Measurements from ENCODE around the gene ESAM.
"Not testable (repeated sequence)": the region's sequence is repeated elsewhere in the genome, so short reads cannot be mapped to it uniquely, and the experiment has no call there.

The ESAM gene

DNA sequence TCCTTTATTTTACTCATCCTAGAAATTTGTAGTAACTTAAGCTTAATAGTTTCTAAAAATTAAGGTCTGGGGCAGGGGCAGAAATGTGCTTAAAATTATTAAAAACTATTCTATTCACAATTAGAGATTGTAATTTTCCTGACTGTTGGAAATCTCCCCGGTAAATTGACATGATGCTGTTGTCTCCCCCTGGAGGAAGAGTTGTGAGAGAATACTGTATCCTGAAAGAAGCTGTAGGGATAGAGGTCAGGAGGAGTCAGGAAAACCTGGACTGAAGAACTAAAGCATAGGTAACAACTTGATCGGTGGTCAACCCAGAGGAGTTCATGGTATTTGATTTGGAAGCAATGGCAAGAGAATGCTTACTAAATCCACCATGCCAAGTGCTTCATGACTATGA, 16.2 kb upstream of the ESAM start:
- Histone ChIP-seq H3K4me1 (ENCODE audit: insufficient read depth, poor library complexity, severe bottlenecking) (no peaks in the 10 kb centered on the region), H3K27ac (ENCODE audit: poor library complexity, severe bottlenecking) (no peak overlapping the region), H3K9me3 (ENCODE audit: severe bottlenecking) (no peaks in the 10 kb centered on the region), H3K36me3 (ENCODE audit: low read depth) (peaks cover 25% of the 10 kb centered on the region), H3K4me3 (ENCODE audit: severe bottlenecking) (no peak overlapping the region), H3K27me3 (ENCODE audit: insufficient read depth, poor library complexity, severe bottlenecking) (no peaks in the 10 kb centered on the region)
- DNase-seq (ENCODE audit: low spot score) (no peak), ATAC-seq (ENCODE audit: low read depth) (no peak)
- TF ChIP-seq, protein P1, sequence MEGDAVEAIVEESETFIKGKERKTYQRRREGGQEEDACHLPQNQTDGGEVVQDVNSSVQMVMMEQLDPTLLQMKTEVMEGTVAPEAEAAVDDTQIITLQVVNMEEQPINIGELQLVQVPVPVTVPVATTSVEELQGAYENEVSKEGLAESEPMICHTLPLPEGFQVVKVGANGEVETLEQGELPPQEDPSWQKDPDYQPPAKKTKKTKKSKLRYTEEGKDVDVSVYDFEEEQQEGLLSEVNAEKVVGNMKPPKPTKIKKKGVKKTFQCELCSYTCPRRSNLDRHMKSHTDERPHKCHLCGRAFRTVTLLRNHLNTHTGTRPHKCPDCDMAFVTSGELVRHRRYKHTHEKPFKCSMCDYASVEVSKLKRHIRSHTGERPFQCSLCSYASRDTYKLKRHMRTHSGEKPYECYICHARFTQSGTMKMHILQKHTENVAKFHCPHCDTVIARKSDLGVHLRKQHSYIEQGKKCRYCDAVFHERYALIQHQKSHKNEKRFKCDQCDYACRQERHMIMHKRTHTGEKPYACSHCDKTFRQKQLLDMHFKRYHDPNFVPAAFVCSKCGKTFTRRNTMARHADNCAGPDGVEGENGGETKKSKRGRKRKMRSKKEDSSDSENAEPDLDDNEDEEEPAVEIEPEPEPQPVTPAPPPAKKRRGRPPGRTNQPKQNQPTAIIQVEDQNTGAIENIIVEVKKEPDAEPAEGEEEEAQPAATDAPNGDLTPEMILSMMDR (IDR thresholded peaks at IDR 0.05; ENCODE audit: poor library complexity, severe bottlenecking) = peak; percentile 21

DNA sequence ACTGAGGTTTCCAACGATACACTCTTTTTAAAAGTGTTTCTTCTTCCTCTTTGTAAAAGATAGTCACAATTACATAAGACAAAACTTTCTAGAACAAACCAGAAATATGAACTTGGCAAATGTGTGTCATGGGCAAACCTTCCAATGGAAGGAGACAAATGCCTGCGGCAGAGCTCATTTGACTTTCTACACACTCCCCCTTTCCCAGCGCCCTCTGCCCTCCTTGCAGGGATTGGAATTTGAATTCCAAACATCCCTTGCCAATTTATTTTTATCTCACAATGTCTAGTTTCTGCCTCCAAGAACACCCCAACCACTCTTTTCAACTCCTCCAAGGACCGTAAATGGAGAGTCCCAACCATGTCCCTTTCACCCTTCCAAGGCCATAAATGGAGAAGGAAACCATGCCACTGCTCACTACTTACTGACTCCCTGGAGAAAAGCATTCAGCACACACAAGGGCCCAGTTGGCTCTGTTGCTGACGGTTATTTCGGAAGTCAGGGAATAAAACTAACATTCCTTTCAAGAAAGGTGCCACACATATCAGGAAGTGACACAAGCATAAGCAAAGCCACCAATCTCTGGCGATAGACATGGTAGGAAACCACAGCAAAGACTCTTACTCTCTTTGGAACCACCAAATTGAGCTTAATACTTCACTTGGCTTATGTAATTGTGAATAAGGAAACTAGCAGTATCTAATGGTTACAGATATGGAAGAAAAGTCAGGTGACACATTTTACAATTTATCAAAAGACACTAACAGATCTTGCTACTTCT, 15.0 kb upstream of the ESAM start:
- no peak overlapping the region for H3K27ac ChIP-seq (ENCODE audit: poor library complexity, severe bottlenecking)
- H3K4me3 ChIP-seq (ENCODE audit: severe bottlenecking) = no peak overlapping the region
- TF ChIP-seq, protein P1 (IDR thresholded peaks at IDR 0.05; ENCODE audit: poor library complexity, severe bottlenecking) = no peak
- ATAC-seq (ENCODE audit: low read depth) (no peak), DNase-seq (ENCODE audit: low spot score) (no peak)
- no peaks in the 10 kb centered on the region for H3K27me3 ChIP-seq (ENCODE audit: insufficient read depth, poor library complexity, severe bottlenecking)
- H3K4me1 ChIP-seq (ENCODE audit: insufficient read depth, poor library complexity, severe bottlenecking) = no peaks in the 10 kb centered on the region
- no peaks in the 10 kb centered on the region for H3K9me3 ChIP-seq (ENCODE audit: severe bottlenecking)
- H3K36me3 ChIP-seq (ENCODE audit: low read depth) = peaks cover 32% of the 10 kb centered on the region

DNA sequence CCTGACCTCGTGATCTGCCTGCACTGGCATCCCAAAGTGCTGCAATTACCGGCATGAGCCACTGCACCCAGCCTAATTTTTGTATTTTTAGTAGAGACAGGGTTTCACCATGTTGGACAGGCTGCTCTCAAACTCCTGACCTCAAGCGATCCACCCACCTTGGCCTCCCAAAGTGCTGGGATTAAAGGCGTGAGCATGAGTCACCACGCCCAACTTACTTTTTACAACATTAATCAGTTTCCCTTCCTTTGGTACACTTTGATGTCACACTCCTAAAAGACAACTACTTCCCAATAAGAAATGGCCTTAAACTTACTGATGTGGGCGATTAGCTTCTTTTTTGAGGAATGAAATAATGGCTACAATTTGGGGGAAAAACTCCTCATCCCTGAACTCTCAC, 8.9 kb upstream of the ESAM start:
- H3K27ac ChIP-seq (ENCODE audit: poor library complexity, severe bottlenecking) = peak overlapping the region; percentile 47
- H3K9me3 ChIP-seq (ENCODE audit: severe bottlenecking); H3K4me3 ChIP-seq (ENCODE audit: severe bottlenecking); DNase-seq (ENCODE audit: low spot score); ATAC-seq (ENCODE audit: low read depth); H3K27me3 ChIP-seq (ENCODE audit: insufficient read depth, poor library complexity, severe bottlenecking); H3K4me1 ChIP-seq (ENCODE audit: insufficient read depth, poor library complexity, severe bottlenecking): not testable (repeated sequence)
- H3K36me3 ChIP-seq (ENCODE audit: low read depth) = peaks cover 59% of the 10 kb centered on the region

DNA sequence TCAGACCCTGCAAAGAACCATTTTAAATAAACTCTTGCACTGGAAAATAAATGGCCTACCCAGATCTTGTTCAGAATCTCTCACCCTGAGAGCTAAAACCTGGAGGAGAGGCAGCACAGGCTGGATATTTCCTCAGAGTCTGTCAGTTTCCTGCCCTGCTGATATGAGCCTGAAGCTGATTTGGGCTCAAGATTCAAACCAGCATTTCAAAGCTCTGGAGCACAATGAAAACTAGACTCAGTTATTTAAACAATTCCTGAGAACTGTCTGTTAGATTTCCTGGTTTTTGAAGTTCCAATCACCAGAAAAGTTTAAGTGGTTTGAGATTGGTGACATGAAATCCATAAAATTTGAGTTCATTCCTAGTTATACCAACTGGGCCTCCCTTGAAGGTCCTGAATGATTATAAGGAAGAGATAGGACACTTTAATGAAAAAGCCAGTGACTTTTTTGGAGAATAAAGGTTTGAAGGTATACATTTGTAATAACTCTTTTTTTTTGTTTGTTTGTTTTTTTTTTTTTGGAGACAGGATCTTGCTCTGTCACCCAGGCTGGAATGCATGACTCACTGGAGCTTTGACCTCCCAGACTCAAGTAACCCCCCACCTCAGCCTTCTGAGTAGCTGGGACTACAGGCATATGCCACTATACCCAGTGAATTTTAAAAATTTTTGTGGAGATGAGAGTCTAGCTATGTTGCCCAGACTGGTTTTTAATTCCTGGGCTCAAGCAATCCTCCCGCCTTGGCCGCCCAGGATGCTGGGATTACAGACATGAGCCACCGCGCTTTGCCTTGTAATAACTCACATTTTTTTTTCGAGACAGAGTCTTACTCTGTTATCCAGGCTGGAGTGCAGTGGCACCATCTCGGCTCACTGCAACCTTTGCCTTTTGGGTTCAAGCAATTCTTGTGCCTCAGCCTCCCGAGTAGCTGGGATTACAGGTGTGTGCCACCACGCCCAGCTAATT, 8.0 kb upstream of the ESAM start:
- no peaks in the 10 kb centered on the region for H3K27me3 ChIP-seq (ENCODE audit: insufficient read depth, poor library complexity, severe bottlenecking)
- no peaks in the 10 kb centered on the region for H3K9me3 ChIP-seq (ENCODE audit: severe bottlenecking)
- no peak overlapping the region for H3K4me3 ChIP-seq (ENCODE audit: severe bottlenecking)
- DNase-seq (ENCODE audit: low spot score) (no peak), ATAC-seq (ENCODE audit: low read depth) (peak; percentile 44; the same call in 1 of the 3 replicates)
- TF ChIP-seq, protein P1 (IDR thresholded peaks at IDR 0.05; ENCODE audit: poor library complexity, severe bottlenecking) = no peak
- peak overlapping the region; percentile 47 for H3K27ac ChIP-seq (ENCODE audit: poor library complexity, severe bottlenecking)
- peaks cover 56% of the 10 kb centered on the region for H3K36me3 ChIP-seq (ENCODE audit: low read depth)
- H3K4me1 ChIP-seq (ENCODE audit: insufficient read depth, poor library complexity, severe bottlenecking) = peaks cover 3% of the 10 kb centered on the region

DNA sequence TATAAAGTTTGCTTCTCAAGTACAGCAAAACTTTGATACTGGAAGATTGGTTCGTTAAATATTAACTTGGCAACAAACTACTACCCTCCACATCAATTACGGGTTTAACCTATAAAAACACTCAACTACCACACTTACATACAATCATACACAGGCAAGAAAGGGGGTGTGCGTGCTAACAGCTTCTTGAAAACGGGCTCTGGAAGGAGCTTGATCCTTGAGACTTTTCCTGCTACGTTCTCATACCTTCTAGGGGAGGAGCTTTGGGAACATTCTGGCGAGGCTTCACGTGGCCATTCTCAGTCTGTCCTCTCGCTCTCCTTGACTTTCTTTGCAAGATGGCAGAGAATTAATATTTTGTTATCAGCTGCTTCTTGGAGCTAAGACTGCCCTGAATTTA, 6.8 kb upstream of the ESAM start:
- no peaks in the 10 kb centered on the region for H3K9me3 ChIP-seq (ENCODE audit: severe bottlenecking)
- DNase-seq (ENCODE audit: low spot score) (no peak), ATAC-seq (ENCODE audit: low read depth) (no peak)
- H3K4me1 ChIP-seq (ENCODE audit: insufficient read depth, poor library complexity, severe bottlenecking) = peaks cover 3% of the 10 kb centered on the region
- no peak overlapping the region for H3K4me3 ChIP-seq (ENCODE audit: severe bottlenecking)
- TF ChIP-seq, protein P1 (IDR thresholded peaks at IDR 0.05; ENCODE audit: poor library complexity, severe bottlenecking) = no peak
- H3K27me3 ChIP-seq (ENCODE audit: insufficient read depth, poor library complexity, severe bottlenecking) = no peaks in the 10 kb centered on the region
- H3K36me3 ChIP-seq (ENCODE audit: low read depth) = peaks cover 53% of the 10 kb centered on the region
- H3K27ac ChIP-seq (ENCODE audit: poor library complexity, severe bottlenecking) = peak overlapping the region; percentile 47

Measured in RWPE2 (cell line).